ENCODE measurements around the gene SULT4A1.

Gene SULT4A1

DNA sequence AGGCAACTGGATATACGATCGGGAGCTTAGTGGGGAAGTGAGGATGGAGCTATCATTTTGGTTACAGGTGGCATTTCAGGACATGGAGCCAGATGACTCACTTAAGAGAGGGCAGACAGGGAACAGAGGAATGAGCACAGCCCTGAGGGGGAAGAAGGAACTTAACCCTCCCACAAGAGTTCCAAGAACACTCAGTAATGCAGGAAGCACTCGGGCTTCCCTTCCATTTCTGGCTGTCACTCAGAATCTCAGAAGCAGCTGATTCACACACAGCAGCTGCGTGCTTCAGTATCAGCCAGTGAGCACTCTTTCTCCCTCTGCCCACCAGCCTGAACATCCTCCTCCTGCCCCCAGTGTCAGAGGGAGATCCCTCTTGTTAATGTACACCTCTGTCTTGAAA lies 85.0 kb downstream of the SULT4A1 start:
- intact Hi-C loops (cut with DNase I), result no loop called here
- DNase-seq, result peak in 7 of 10 donors; percentile 18 to 87 (median 37)

- intact Hi-C loops (cut with DNase I), result no loop called here
- no peak for DNase-seq
Measured at GRCh38 chr22:43776081-43776670, 86.1 kb downstream of the SULT4A1 start.

Data from posterior cingulate gyrus (tissue), 11 donors.